ENCODE results near the gene CUX1. TPM values are rescaled to one million over a fixed set of nuclear protein-coding genes. Genes with fewer than 3 reads are reported as not detected.
"Not testable (repeated sequence)": the region's sequence is repeated elsewhere in the genome, so short reads cannot be mapped to it uniquely, and the experiment has no call there.

CUX1 gene
- total and polyA plus RNA-seq, 12 donors = 34.5 to 176 (median 145) TPM

DNA sequence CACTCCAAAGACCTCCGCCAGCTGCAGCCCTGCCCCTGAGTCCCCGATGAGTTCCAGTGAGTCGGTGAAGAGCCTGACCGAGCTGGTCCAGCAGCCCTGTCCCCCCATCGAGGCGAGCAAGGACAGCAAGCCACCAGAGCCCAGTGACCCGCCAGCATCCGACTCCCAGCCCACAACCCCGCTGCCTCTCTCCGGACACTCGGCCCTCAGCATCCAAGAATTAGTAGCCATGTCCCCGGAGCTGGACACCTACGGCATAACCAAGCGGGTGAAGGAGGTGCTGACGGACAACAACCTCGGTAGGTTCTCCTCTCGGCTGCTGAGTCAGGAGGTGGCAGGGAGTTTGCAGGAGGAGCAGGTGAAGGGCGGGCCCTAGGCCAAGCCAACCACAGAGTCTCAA lies 409.9 kb downstream of the CUX1 start:
- DNase-seq = no peak

DNA sequence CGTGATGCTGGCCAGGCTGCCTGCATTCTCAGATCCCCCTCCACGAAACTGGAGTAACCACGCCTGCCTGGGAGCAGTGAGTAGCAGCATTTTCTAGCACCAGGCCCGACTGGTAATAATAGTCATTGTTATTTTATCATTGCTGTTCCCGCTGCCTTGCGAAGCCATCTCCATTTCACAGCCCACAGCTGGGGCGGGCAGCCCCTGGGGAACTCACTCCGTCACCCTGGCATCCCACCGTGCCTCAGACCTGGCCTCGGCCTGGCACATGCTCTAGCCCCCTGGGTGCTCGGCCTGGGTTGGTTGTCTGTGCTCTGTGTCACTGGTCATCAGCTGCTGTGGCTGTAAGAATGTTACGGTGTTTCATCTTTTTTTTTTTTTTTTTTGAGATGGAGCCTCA lies 411.5 kb downstream of the CUX1 start:
- no peak for TF ChIP-seq CTCF (IDR thresholded peaks at IDR 0.05)
- no peak for DNase-seq
- no peaks in the 10 kb centered on the region for H3K27me3 ChIP-seq
- intact Hi-C loops (cut with DNase I) = loop anchor here in 1 of 10 donors (10.0 kb wide), 1 partner anchor 234 kb away; no protein-coding TSS in a partner anchor
- H3K4me1 ChIP-seq = peaks cover 0 to 15% (median 4%) of the 10 kb centered on the region in 9 donors
- 93 to 94% methylated on average over 12 of the region's 12 CpGs for WGBS, 2 donors
- no peaks in the 10 kb centered on the region for H3K9me3 ChIP-seq
- no peak overlapping the region for H3K4me3 ChIP-seq
- H3K36me3 ChIP-seq = peaks cover 0 to 55% (median 15%) of the 10 kb centered on the region in 9 donors
- H3K27ac ChIP-seq = no peak overlapping the region
- no peak for ATAC-seq

More for the DNA sequence above, 409.9 kb downstream of the CUX1 start:
- H3K4me3 ChIP-seq = no peak overlapping the region
- ATAC-seq = no peak
- H3K27me3 ChIP-seq = no peaks in the 10 kb centered on the region
- WGBS, 2 donors = 86 to 90% methylated on average over 18 of the region's 18 CpGs
- H3K9me3 ChIP-seq = no peaks in the 10 kb centered on the region
- no peak overlapping the region for H3K27ac ChIP-seq
- intact Hi-C loops (cut with DNase I) = loop anchor here in 1 of 10 donors (10.0 kb wide), 1 partner anchor 233 kb away; no protein-coding TSS in a partner anchor
- H3K4me1 ChIP-seq = peaks cover 0 to 4% (median under 1%) of the 10 kb centered on the region in 9 donors
- H3K36me3 ChIP-seq = peaks cover 0 to 43% (median 15%) of the 10 kb centered on the region in 9 donors
- no peak for TF ChIP-seq CTCF (IDR thresholded peaks at IDR 0.05)

DNA sequence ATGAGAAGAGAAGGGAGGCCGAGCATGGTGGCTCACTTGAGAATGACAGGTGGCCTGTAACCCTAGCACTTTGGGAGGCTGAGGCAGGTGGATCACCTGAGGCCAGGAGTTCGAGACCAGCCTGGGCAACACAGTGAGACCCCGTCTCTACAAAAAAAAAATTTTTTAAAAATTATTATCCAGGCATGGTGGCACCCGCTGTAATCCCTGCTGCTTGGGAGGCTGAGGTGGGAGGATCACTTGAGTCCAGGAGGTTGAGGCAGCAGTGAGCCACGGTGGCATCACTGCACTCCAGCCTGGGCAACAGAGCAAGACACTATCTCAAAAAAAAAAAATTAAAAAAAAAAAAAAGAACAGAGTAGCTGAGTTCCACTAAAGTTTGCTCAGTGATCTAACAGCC lies 412.7 kb downstream of the CUX1 start:
- not testable (repeated sequence) for DNase-seq, H3K27ac ChIP-seq, ATAC-seq, H3K27me3 ChIP-seq, H3K9me3 ChIP-seq, H3K4me3 ChIP-seq
- Histone ChIP-seq H3K36me3 (peaks cover 0 to 68% (median 15%) of the 10 kb centered on the region in 9 donors), H3K4me1 (peaks cover 0 to 15% (median 4%) of the 10 kb centered on the region in 9 donors)
- intact Hi-C loops (cut with DNase I) = loop anchor here in 7 of 10 donors (5.0 to 10.0 kb wide), 7 partner anchors 105 to 628 kb away; partner anchors contain the start of gene CUX1 (in 4 of the 7)
- 83 to 92% methylated on average over 5 of the region's 5 CpGs for WGBS, 2 donors

GRCh38 chr7:102230593-102230992 lies 413.2 kb downstream of the CUX1 start:
- 96% methylated on average over 4 of the region's 4 CpGs for WGBS, 2 donors
- ATAC-seq (no peak), DNase-seq (no peak)
- intact Hi-C loops (cut with DNase I) = loop anchor here in 7 of 10 donors (5.0 to 10.0 kb wide), 7 partner anchors 106 to 628 kb away; partner anchors contain the start of gene CUX1 (in 4 of the 7)
- Histone ChIP-seq H3K4me1 (peaks cover 0 to 15% (median 4%) of the 10 kb centered on the region in 9 donors), H3K27me3 (no peaks in the 10 kb centered on the region), H3K36me3 (peaks cover 0 to 70% (median 15%) of the 10 kb centered on the region in 9 donors), H3K9me3 (no peaks in the 10 kb centered on the region), H3K4me3 (no peak overlapping the region), H3K27ac (no peak overlapping the region)
- TF ChIP-seq CTCF (IDR thresholded peaks at IDR 0.05) = no peak

Data from heart right ventricle (tissue), 16 donors.